ENCODE results near the gene NCOA5. TPM values are rescaled to one million over a fixed set of nuclear protein-coding genes. Genes with fewer than 3 reads are reported as not detected.

NCOA5 gene
- total and polyA plus RNA-seq, 7 experiments from 2014 or later: 15.7 to 47.6 (median 39.4) TPM

- ChIA-PET CTCF (no interaction called here), POLR2A (no interaction called here)
- H3K36me3 Mint-ChIP-seq: peaks cover 21 to 44% (median 38%) of the 10 kb centered on the region in 5 donors
- H3K36me3 ChIP-seq (ENCODE audit: control insufficient read depth in 2 of 3, insufficient read depth in 3 of 3, low read length in 3 of 3): peaks cover 11 to 35% (median 11%) of the 10 kb centered on the region in 3 experiments
- no peaks in the 10 kb centered on the region for H3K9me3 ChIP-seq (ENCODE audit: control insufficient read depth in 2 of 3, low read length in 3 of 3)
- no peak overlapping the region for H3K4me3 ChIP-seq (ENCODE audit: low read length)
- H3K4me1 Mint-ChIP-seq: peaks cover 34 to 54% (median 49%) of the 10 kb centered on the region in 7 donors
- no peak overlapping the region for H3K27ac Mint-ChIP-seq
- no peaks in the 10 kb centered on the region for H3K27me3 ChIP-seq (ENCODE audit: control insufficient read depth in 2 of 2, insufficient read depth in 2 of 2, low read length in 2 of 2)
- H3K9me3 Mint-ChIP-seq: peaks cover 0 to 4% (median 0%) of the 10 kb centered on the region in 11 donors
- H3K4me3 Mint-ChIP-seq: peak overlapping the region in 9 of 10 donors; percentile 14 to 76 (median 51)
- DNase-seq: no peak
- peaks cover 26 to 46% (median 36%) of the 10 kb centered on the region in 5 donors for H3K27me3 Mint-ChIP-seq
- intact Hi-C loops (cut with micrococcal nuclease): no loop called here
- peaks cover 24 to 25% of the 10 kb centered on the region in 2 donors for H3K4me1 ChIP-seq (ENCODE audit: control insufficient read depth in 2 of 2, insufficient read depth in 2 of 2, low read length in 2 of 2)
- no peak overlapping the region for H3K27ac ChIP-seq (ENCODE audit: low read depth, low read length)
- ATAC-seq: peak; percentile 27
These were observed 31.0 kb downstream of the NCOA5 start for GRCh38 chr20:46058599-46059281.

- Histone ChIP-seq H3K27ac (ENCODE audit: low read depth, low read length) (no peak overlapping the region), H3K27me3 (ENCODE audit: control insufficient read depth in 2 of 2, insufficient read depth in 2 of 2, low read length in 2 of 2) (no peaks in the 10 kb centered on the region), H3K9me3 (ENCODE audit: control insufficient read depth in 2 of 3, low read length in 3 of 3) (no peaks in the 10 kb centered on the region), H3K4me3 (ENCODE audit: low read length) (no peak overlapping the region), H3K36me3 (ENCODE audit: control insufficient read depth in 2 of 3, insufficient read depth in 3 of 3, low read length in 3 of 3) (peaks cover 7 to 28% (median 9%) of the 10 kb centered on the region in 3 experiments), H3K4me1 (ENCODE audit: control insufficient read depth in 2 of 2, insufficient read depth in 2 of 2, low read length in 2 of 2) (peaks cover 24 to 25% of the 10 kb centered on the region in 2 donors)
- CTCF ChIA-PET: no interaction called here
- peak overlapping the region; percentile 29 to 76 (median 58) for H3K4me3 Mint-ChIP-seq
- H3K27ac Mint-ChIP-seq: no peak overlapping the region
- peak; percentile 70 for ATAC-seq
- intact Hi-C loops (cut with micrococcal nuclease): no loop called here
- H3K36me3 Mint-ChIP-seq: peaks cover 16 to 37% (median 31%) of the 10 kb centered on the region in 5 donors
- POLR2A ChIA-PET: no interaction called here
- peaks cover 26 to 46% (median 36%) of the 10 kb centered on the region in 5 donors for H3K27me3 Mint-ChIP-seq
- peaks cover 28 to 48% (median 44%) of the 10 kb centered on the region in 7 donors for H3K4me1 Mint-ChIP-seq
- H3K9me3 Mint-ChIP-seq: peaks cover 0 to 4% (median 0%) of the 10 kb centered on the region in 11 donors
- peak in 3 of 9 donors; percentile 16 to 19 (median 17) for DNase-seq
These were observed 31.7 kb downstream of the NCOA5 start for GRCh38 chr20:46057856-46058598.

GRCh38 chr20:46056970-46057855, 32.5 kb downstream of the NCOA5 start:
- peak in 1 of 9 donors; percentile 21 for DNase-seq

GRCh38 chr20:46056027-46056833, 33.5 kb downstream of the NCOA5 start:
- H3K27ac Mint-ChIP-seq: no peak overlapping the region
- H3K36me3 Mint-ChIP-seq: peaks cover 7 to 20% (median 13%) of the 10 kb centered on the region in 5 donors
- H3K27me3 Mint-ChIP-seq: peaks cover 29 to 47% (median 36%) of the 10 kb centered on the region in 5 donors
- H3K4me1 Mint-ChIP-seq: peaks cover 21 to 32% (median 31%) of the 10 kb centered on the region in 7 donors
- intact Hi-C loops (cut with micrococcal nuclease): no loop called here
- Histone ChIP-seq H3K9me3 (ENCODE audit: control insufficient read depth in 2 of 3, low read length in 3 of 3) (no peaks in the 10 kb centered on the region), H3K4me3 (ENCODE audit: low read length) (no peak overlapping the region), H3K36me3 (ENCODE audit: control insufficient read depth in 2 of 3, insufficient read depth in 3 of 3, low read length in 3 of 3) (peaks cover 0 to 10% (median 4%) of the 10 kb centered on the region in 3 experiments), H3K27ac (ENCODE audit: low read depth, low read length) (no peak overlapping the region), H3K27me3 (ENCODE audit: control insufficient read depth in 2 of 2, insufficient read depth in 2 of 2, low read length in 2 of 2) (no peaks in the 10 kb centered on the region), H3K4me1 (ENCODE audit: control insufficient read depth in 2 of 2, insufficient read depth in 2 of 2, low read length in 2 of 2) (peaks cover 14 to 17% of the 10 kb centered on the region in 2 donors)
- peak overlapping the region in 1 of 10 donors; percentile 56 for H3K4me3 Mint-ChIP-seq
- CTCF ChIA-PET: no interaction called here
- no peak for ATAC-seq
- DNase-seq: no peak
- POLR2A ChIA-PET: no interaction called here
- peaks cover 0 to 4% (median 0%) of the 10 kb centered on the region in 11 donors for H3K9me3 Mint-ChIP-seq

More at GRCh38 chr20:46056970-46057855, 32.5 kb downstream of the NCOA5 start:
- Mint-ChIP-seq H3K4me3 (peak overlapping the region in 1 of 10 donors; percentile 56), H3K4me1 (peaks cover 28 to 41% (median 40%) of the 10 kb centered on the region in 7 donors), H3K27me3 (peaks cover 26 to 46% (median 36%) of the 10 kb centered on the region in 5 donors), H3K9me3 (peaks cover 0 to 4% (median 0%) of the 10 kb centered on the region in 11 donors), H3K36me3 (peaks cover 9 to 30% (median 23%) of the 10 kb centered on the region in 5 donors), H3K27ac (no peak overlapping the region)
- Histone ChIP-seq H3K4me3 (ENCODE audit: low read length) (no peak overlapping the region), H3K9me3 (ENCODE audit: control insufficient read depth in 2 of 3, low read length in 3 of 3) (no peaks in the 10 kb centered on the region), H3K27ac (ENCODE audit: low read depth, low read length) (no peak overlapping the region), H3K36me3 (ENCODE audit: control insufficient read depth in 2 of 3, insufficient read depth in 3 of 3, low read length in 3 of 3) (peaks cover 7 to 20% (median 9%) of the 10 kb centered on the region in 3 experiments), H3K4me1 (ENCODE audit: control insufficient read depth in 2 of 2, insufficient read depth in 2 of 2, low read length in 2 of 2) (peaks cover 24% of the 10 kb centered on the region in 2 donors), H3K27me3 (ENCODE audit: control insufficient read depth in 2 of 2, insufficient read depth in 2 of 2, low read length in 2 of 2) (no peaks in the 10 kb centered on the region)
- POLR2A ChIA-PET: no interaction called here
- no peak for ATAC-seq
- intact Hi-C loops (cut with micrococcal nuclease): no loop called here
- CTCF ChIA-PET: no interaction called here

- H3K4me3 Mint-ChIP-seq: no peak overlapping the region
- H3K4me1 Mint-ChIP-seq: peaks cover 13 to 22% (median 21%) of the 10 kb centered on the region in 7 donors
- Histone ChIP-seq H3K4me1 (ENCODE audit: control insufficient read depth in 2 of 2, insufficient read depth in 2 of 2, low read length in 2 of 2) (peaks cover 5 to 8% of the 10 kb centered on the region in 2 donors), H3K27ac (ENCODE audit: low read depth, low read length) (no peak overlapping the region), H3K27me3 (ENCODE audit: control insufficient read depth in 2 of 2, insufficient read depth in 2 of 2, low read length in 2 of 2) (no peaks in the 10 kb centered on the region), H3K36me3 (ENCODE audit: control insufficient read depth in 2 of 3, insufficient read depth in 3 of 3, low read length in 3 of 3) (peaks cover 0 to 2% (median 0%) of the 10 kb centered on the region in 3 experiments), H3K4me3 (ENCODE audit: low read length) (no peak overlapping the region), H3K9me3 (ENCODE audit: control insufficient read depth in 2 of 3, low read length in 3 of 3) (no peaks in the 10 kb centered on the region)
- peaks cover 27 to 47% (median 34%) of the 10 kb centered on the region in 5 donors for H3K27me3 Mint-ChIP-seq
- peaks cover 0 to 3% (median 0%) of the 10 kb centered on the region in 11 donors for H3K9me3 Mint-ChIP-seq
- peaks cover under 1 to 11% (median 6%) of the 10 kb centered on the region in 5 donors for H3K36me3 Mint-ChIP-seq
- ChIA-PET CTCF (no interaction called here), POLR2A (no interaction called here)
- intact Hi-C loops (cut with micrococcal nuclease): no loop called here
- ATAC-seq: no peak
- no peak for DNase-seq
- no peak overlapping the region for H3K27ac Mint-ChIP-seq
These were observed 34.5 kb downstream of the NCOA5 start for GRCh38 chr20:46055269-46055668.

All from naive thymus-derived CD4-positive, alpha-beta T cell (primary cell).